Measurements from ENCODE around the gene SLC25A33. TPM values are rescaled to one million over a fixed set of nuclear protein-coding genes. Genes with fewer than 3 reads are reported as not detected.

Gene SLC25A33
- total RNA-seq, 1 donor from 2014 or later: 7.7 TPM

- Mint-ChIP-seq H3K27me3 (peaks cover 24% of the 10 kb centered on the region), H3K36me3 (ENCODE audit: insufficient read depth) (no peaks in the 10 kb centered on the region), H3K9me3 (ENCODE audit: low read depth) (no peaks in the 10 kb centered on the region), H3K4me1 (ENCODE audit: low read depth) (no peaks in the 10 kb centered on the region), H3K27ac (no peak overlapping the region), H3K4me3 (ENCODE audit: low read depth) (no peak overlapping the region)
- TF ChIP-seq CTCF (IDR thresholded peaks at IDR 0.05; ENCODE audit: unreplicated experiment): no peak
- DNase-seq (ENCODE audit: low spot score, unreplicated experiment): no peak
These were observed 90.4 kb downstream of the SLC25A33 start for GRCh38 chr1:9629445-9630201.

- Mint-ChIP-seq H3K27me3 (peaks cover 24% of the 10 kb centered on the region), H3K9me3 (ENCODE audit: low read depth) (peaks cover 3% of the 10 kb centered on the region), H3K27ac (peak overlapping the region; percentile 11), H3K4me1 (ENCODE audit: low read depth) (no peaks in the 10 kb centered on the region), H3K4me3 (ENCODE audit: low read depth) (no peak overlapping the region), H3K36me3 (ENCODE audit: insufficient read depth) (no peaks in the 10 kb centered on the region)
- no peak for TF ChIP-seq CTCF (IDR thresholded peaks at IDR 0.05; ENCODE audit: unreplicated experiment)
- DNase-seq (ENCODE audit: low spot score, unreplicated experiment): no peak
These were observed 91.3 kb downstream of the SLC25A33 start for GRCh38 chr1:9630331-9631111.

GRCh38 chr1:9631613-9632012, 92.3 kb downstream of the SLC25A33 start:
- Mint-ChIP-seq H3K4me3 (ENCODE audit: low read depth) (no peak overlapping the region), H3K9me3 (ENCODE audit: low read depth) (peaks cover 3% of the 10 kb centered on the region), H3K4me1 (ENCODE audit: low read depth) (no peaks in the 10 kb centered on the region), H3K27ac (no peak overlapping the region), H3K36me3 (ENCODE audit: insufficient read depth) (no peaks in the 10 kb centered on the region), H3K27me3 (peaks cover 19% of the 10 kb centered on the region)
- DNase-seq (ENCODE audit: low spot score, unreplicated experiment): no peak
- TF ChIP-seq CTCF (IDR thresholded peaks at IDR 0.05; ENCODE audit: unreplicated experiment): no peak

- no peaks in the 10 kb centered on the region for H3K4me1 Mint-ChIP-seq (ENCODE audit: low read depth)
- DNase-seq (ENCODE audit: low spot score, unreplicated experiment): no peak
- no peaks in the 10 kb centered on the region for H3K36me3 Mint-ChIP-seq (ENCODE audit: insufficient read depth)
- peaks cover 3% of the 10 kb centered on the region for H3K9me3 Mint-ChIP-seq (ENCODE audit: low read depth)
- no peak overlapping the region for H3K27ac Mint-ChIP-seq
- TF ChIP-seq CTCF (IDR thresholded peaks at IDR 0.05; ENCODE audit: unreplicated experiment): no peak
- peaks cover 7% of the 10 kb centered on the region for H3K27me3 Mint-ChIP-seq
- H3K4me3 Mint-ChIP-seq (ENCODE audit: low read depth): no peak overlapping the region
These were observed 94.2 kb downstream of the SLC25A33 start for GRCh38 chr1:9633493-9633892.

- no peak for TF ChIP-seq CTCF (IDR thresholded peaks at IDR 0.05; ENCODE audit: unreplicated experiment)
- no peak for DNase-seq (ENCODE audit: low spot score, unreplicated experiment)
- H3K9me3 Mint-ChIP-seq (ENCODE audit: low read depth): peaks cover 3% of the 10 kb centered on the region
- H3K36me3 Mint-ChIP-seq (ENCODE audit: insufficient read depth): no peaks in the 10 kb centered on the region
- H3K4me3 Mint-ChIP-seq (ENCODE audit: low read depth): no peak overlapping the region
- H3K4me1 Mint-ChIP-seq (ENCODE audit: low read depth): no peaks in the 10 kb centered on the region
- H3K27me3 Mint-ChIP-seq: peaks cover 4% of the 10 kb centered on the region
- no peak overlapping the region for H3K27ac Mint-ChIP-seq
These were observed 95.3 kb downstream of the SLC25A33 start for GRCh38 chr1:9634582-9634981.

Other genes starting within 250 kb of the SLC25A33 start
- gene SPSB1, start 246.6 kb upstream of the SLC25A33 start, total RNA-seq: 5.5 and 6.6 TPM in 2 replicates
- 24.5 and 24.6 TPM in 2 replicates for gene TMEM201, start 49.4 kb downstream of the SLC25A33 start, total RNA-seq
- gene PIK3CD, start 112.3 kb downstream of the SLC25A33 start, total RNA-seq: 13.7 and 15.7 TPM in 2 replicates